Transverse colon (tissue), 4 donors: ENCODE data around the gene BAIAP2.

ENCODE experiments used
- CTCF ChIP-seq, 5 experiments: fragments of 200-600 bp in 3 of 5; fragments of 450-650 bp in 2 of 5; sonication (generic) in 3 of 5; IDR thresholded peaks; 1 replicate in 2 of 5; 2 replicates in 3 of 5; pipeline ENCODE4 v1.5.1; 2016 to 2017; ENCODE audit warnings: antibody characterized with exemption in 5 of 5, inconsistent platforms in 3 of 5, mild to moderate bottlenecking in 2 of 5, moderate library complexity in 1 of 5
- POLR2A ChIP-seq: fragments of 450-650 bp; IDR thresholded peaks from one replicate; pipeline ENCODE4 v1.6.1; 2016; ENCODE audit warnings: antibody characterized with exemption, mild to moderate bottlenecking, moderate library complexity
- POLR2AphosphoS5 ChIP-seq, 3 donors: sonication (generic); formaldehyde crosslinking; IDR thresholded peaks; one replicate each; pipeline ENCODE4 v1.6.1; 2016; ENCODE audit warnings: antibody characterized with exemption in 3 of 3

- no peak for TF ChIP-seq POLR2A
- no peak for TF ChIP-seq POLR2AphosphoS5 (IDR thresholded peaks at IDR 0.05)
- no peak for TF ChIP-seq CTCF (IDR thresholded peaks at IDR 0.05)
Observed at GRCh38 chr17:81022344-81022676, 12.6 kb upstream of the BAIAP2 start.
